Cardiac fibroblast (primary cell): ENCODE data around the gene CTIF.
A peak's percentile ranks its signal among the peaks of the same experiment; 100 is the strongest.

Experiments
- DNase-seq, 2 donors: peaks; one replicate each; pipeline versions ENCODE4 v3.0.0 to v3.0.0-alpha.2; 2010; ENCODE audit warnings: low read depth in 2 of 2
- H3K4me3 ChIP-seq, 2 donors: replicated peaks in 1 of 2; 1 replicate in 1 of 2; 2 replicates in 1 of 2; pipeline ENCODE4 v1.5.1; 2011; ENCODE audit warnings: low read depth in 2 of 2, low read length in 2 of 2, mild to moderate bottlenecking in 2 of 2, moderate library complexity in 1 of 2
- TF ChIP-seq, protein P1 (sequence below): IDR thresholded peaks from one replicate; pipeline ENCODE4 v1.5.1; 2011; ENCODE audit warnings: low read depth, mild to moderate bottlenecking, low read length, inconsistent platforms

CTIF gene

DNA sequence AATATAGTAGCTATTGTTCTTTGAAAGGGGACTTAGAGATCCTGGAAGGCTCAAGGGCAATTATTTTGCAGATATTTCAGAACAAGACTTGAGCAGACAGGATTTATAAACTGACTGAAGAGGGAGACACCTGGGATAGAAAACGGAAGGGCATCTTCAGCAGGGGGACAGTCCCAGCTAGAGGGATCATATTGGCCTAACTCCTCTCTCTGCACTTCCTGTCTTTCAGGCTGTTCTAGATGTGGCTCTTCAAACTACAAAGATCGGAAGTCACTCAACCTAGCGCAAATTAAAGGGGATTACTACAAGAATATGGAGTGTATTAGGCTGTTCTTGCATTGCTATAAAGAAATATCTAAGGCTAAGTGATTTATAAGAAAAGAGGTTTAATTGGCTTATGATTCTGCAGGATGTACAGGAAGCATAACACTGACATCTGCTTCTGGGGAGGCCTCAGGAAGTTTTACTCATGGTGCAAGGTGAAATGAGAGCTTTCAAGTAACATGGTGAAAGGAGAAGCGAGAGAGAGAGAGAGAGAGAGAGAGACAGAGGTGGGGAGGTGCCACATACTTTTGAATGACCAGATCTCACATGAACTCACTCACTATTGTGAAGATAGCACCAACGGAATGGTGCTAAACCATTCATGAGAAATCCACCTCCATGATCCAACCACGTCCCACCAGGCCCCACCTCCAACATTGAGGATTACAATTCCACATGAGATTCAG, 5.3 kb upstream of the CTIF start:
- TF ChIP-seq, protein P1, sequence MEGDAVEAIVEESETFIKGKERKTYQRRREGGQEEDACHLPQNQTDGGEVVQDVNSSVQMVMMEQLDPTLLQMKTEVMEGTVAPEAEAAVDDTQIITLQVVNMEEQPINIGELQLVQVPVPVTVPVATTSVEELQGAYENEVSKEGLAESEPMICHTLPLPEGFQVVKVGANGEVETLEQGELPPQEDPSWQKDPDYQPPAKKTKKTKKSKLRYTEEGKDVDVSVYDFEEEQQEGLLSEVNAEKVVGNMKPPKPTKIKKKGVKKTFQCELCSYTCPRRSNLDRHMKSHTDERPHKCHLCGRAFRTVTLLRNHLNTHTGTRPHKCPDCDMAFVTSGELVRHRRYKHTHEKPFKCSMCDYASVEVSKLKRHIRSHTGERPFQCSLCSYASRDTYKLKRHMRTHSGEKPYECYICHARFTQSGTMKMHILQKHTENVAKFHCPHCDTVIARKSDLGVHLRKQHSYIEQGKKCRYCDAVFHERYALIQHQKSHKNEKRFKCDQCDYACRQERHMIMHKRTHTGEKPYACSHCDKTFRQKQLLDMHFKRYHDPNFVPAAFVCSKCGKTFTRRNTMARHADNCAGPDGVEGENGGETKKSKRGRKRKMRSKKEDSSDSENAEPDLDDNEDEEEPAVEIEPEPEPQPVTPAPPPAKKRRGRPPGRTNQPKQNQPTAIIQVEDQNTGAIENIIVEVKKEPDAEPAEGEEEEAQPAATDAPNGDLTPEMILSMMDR = no peak
- no peak overlapping the region for H3K4me3 ChIP-seq
- DNase-seq = no peak

GRCh38 chr18:48534364-48534763, 4.5 kb upstream of the CTIF start:
- TF ChIP-seq, protein P1 = no peak
- peak; percentile 73 to 86 for DNase-seq
- H3K4me3 ChIP-seq = no peak overlapping the region

GRCh38 chr18:48535956-48536355, 2.9 kb upstream of the CTIF start:
- TF ChIP-seq, protein P1 = no peak
- no peak for DNase-seq
- no peak overlapping the region for H3K4me3 ChIP-seq

DNA sequence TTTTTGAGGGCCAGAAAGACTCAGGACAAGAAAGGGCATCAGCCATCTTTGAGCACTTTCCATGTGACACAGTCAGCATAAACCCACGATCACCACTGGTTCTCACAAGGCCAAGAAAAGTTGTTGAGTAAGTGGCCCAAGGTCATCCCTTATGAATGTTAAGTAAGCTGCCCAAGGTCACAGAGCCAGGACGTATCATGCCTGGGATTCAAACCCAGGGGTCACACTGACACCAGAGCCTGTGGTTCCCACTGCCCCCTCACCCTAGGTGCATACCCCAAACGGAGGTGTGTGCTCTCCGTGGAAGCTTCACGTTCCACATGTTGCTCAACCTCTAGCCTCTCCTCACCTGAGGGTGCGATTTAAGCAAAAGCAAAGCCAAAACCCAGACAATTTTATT, 2.3 kb upstream of the CTIF start:
- TF ChIP-seq, protein P1 = no peak
- no peak for DNase-seq
- no peak overlapping the region for H3K4me3 ChIP-seq

DNA sequence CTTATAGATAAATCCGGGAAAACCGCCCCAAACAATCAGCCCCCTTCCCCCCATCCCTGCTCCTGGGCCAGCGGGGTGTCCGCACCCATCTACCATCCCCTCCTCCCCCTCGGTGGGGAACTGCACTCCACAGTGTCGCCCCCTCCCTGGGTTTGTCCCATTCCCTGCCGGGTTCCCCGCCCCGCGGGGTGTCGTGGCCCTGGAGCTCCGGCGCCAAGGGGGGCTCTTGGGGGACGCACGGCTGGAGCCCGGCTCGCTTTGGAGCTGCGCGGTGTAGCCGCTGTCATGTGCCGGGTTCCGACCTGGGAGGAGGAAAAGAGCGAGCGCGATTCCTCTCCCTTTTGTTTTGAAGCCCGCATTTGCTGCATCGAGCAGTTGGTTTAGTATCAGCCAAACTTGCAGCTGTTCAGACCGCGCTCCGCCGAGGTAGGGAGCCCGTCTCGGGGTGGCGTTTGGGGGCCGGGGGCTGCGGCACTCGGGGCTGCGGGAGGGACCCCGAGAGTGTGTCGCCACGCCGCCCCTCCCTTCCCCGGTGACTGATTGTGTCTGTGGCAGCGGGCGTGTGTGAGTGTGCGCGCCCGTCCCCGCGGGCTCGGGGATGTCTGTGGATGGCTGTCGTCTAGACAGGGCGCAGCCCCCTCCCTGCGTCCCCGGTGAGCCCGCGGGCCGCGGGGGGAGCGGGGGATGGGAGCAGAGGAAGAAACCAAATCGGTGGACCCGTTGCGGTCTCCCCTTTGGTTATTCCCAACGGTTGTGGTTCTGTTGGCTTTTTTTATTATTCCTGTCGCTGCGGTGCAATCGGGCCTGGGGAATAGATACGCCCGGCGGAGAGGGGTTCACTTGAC, 797 bp downstream of the CTIF start:
- peak; percentile 51 to 61 for DNase-seq
- TF ChIP-seq, protein P1 = no peak
- H3K4me3 ChIP-seq = peak overlapping the region; percentile 75 to 97

- TF ChIP-seq, protein P1 = no peak
- DNase-seq = peak; percentile 67 to 69
- peak overlapping the region; percentile 75 to 97 for H3K4me3 ChIP-seq
Measured at GRCh38 chr18:48540251-48541025, 1.6 kb downstream of the CTIF start.
